ENCODE data around the gene NPB. TPM values are rescaled to one million over a fixed set of nuclear protein-coding genes. Genes with fewer than 3 reads are reported as not detected.

NPB gene
- total RNA-seq, 6 donors from 2014 or later, result 0.37 to 1.8 (median 0.94) TPM; not detected in 3

GRCh38 chr17:81927653-81928543, 25.9 kb downstream of the NPB start, which contains the start of gene MAFG:
Gene MAFG (minus strand): TSS chr17:81927735. CDS start chr17:81923185, 4,550 bp downstream.
- H3K36me3 ChIP-seq, result peaks cover 0 to under 1% (median 0%) of the 10 kb centered on the region in 4 donors
- peak; percentile 31 to 80 for ATAC-seq (ENCODE audit: low FRiP score in 2 of 2)
- peaks cover 34 to 62% (median 57%) of the 10 kb centered on the region in 4 donors for H3K4me1 ChIP-seq
- no peaks in the 10 kb centered on the region for H3K9me3 ChIP-seq
- peak within 1 kb of the TSS; percentile 94 to 99 (median 96) for H3K27ac ChIP-seq
- 0 to 1% methylated on average over 4 to 41 of the region's 98 CpGs for WGBS, 2 donors
- TF ChIP-seq EP300 (IDR thresholded peaks at IDR 0.05), result no peak
- peak in 1 of 4 donors; percentile 80 for TF ChIP-seq POLR2A (IDR thresholded peaks at IDR 0.05)
- peak in 5 of 6 experiments; percentile 23 to 62 (median 39) for TF ChIP-seq CTCF (IDR thresholded peaks at IDR 0.05)
- peak; percentile 47 to 84 for TF ChIP-seq POLR2AphosphoS5 (IDR thresholded peaks at IDR 0.05)
- DNase-seq, result peak; percentile 92 to 99
- peaks cover 0 to 10% (median 1%) of the 10 kb centered on the region in 4 donors for H3K27me3 ChIP-seq
- H3K4me3 ChIP-seq, result peak within 1 kb of the TSS; percentile 76 to 100 (median 100)

- Histone ChIP-seq H3K36me3 (no peaks in the 10 kb centered on the region), H3K4me3 (peak overlapping the region in 3 of 4 donors; percentile 76 to 100 (median 99)), H3K9me3 (no peaks in the 10 kb centered on the region), H3K27me3 (peaks cover 0 to 10% (median 1%) of the 10 kb centered on the region in 4 donors), H3K4me1 (peaks cover 26 to 54% (median 49%) of the 10 kb centered on the region in 4 donors), H3K27ac (peak overlapping the region in 1 of 4 donors; percentile 99)
- ATAC-seq (ENCODE audit: low FRiP score in 2 of 2) (no peak), DNase-seq (peak in 1 of 2 donors; percentile 82)
- TF ChIP-seq POLR2AphosphoS5 (IDR thresholded peaks at IDR 0.05), result no peak
- no peak for TF ChIP-seq CTCF (IDR thresholded peaks at IDR 0.05)
- no peak for TF ChIP-seq POLR2A (IDR thresholded peaks at IDR 0.05)
- no peak for TF ChIP-seq EP300 (IDR thresholded peaks at IDR 0.05)
- WGBS, 2 donors, result 36 to 58% methylated on average over 10 to 29 of the region's 44 CpGs
These were observed 26.7 kb downstream of the NPB start for GRCh38 chr17:81928544-81929252.

- H3K4me3 ChIP-seq, result peak overlapping the region in 1 of 4 donors; percentile 100
- no peaks in the 10 kb centered on the region for H3K36me3 ChIP-seq
- 93 to 97% methylated on average over 12 to 30 of the region's 31 CpGs for WGBS, 2 donors
- no peaks in the 10 kb centered on the region for H3K9me3 ChIP-seq
- H3K27ac ChIP-seq, result no peak overlapping the region
- no peak for ATAC-seq (ENCODE audit: low FRiP score in 2 of 2)
- H3K4me1 ChIP-seq, result peaks cover 18 to 46% (median 41%) of the 10 kb centered on the region in 4 donors
- peak in 1 of 2 donors; percentile 79 for DNase-seq
- no peak for TF ChIP-seq POLR2A (IDR thresholded peaks at IDR 0.05)
- no peak for TF ChIP-seq EP300 (IDR thresholded peaks at IDR 0.05)
- TF ChIP-seq CTCF (IDR thresholded peaks at IDR 0.05), result no peak
- TF ChIP-seq POLR2AphosphoS5 (IDR thresholded peaks at IDR 0.05), result no peak
- peaks cover 0 to 10% (median 1%) of the 10 kb centered on the region in 4 donors for H3K27me3 ChIP-seq
These were observed 27.5 kb downstream of the NPB start for GRCh38 chr17:81929253-81930141.
